ENCODE data around the gene MATCAP1.

MATCAP1 gene

GRCh38 chr16:67128417-67128816, 55.3 kb downstream of the MATCAP1 start:
- DNase-seq (ENCODE audit: low read depth in 2 of 2) = no peak
